ENCODE results near the gene HINT2.

- TF ChIP-seq EZH2 (IDR thresholded peaks at IDR 0.05; ENCODE audit: borderline replicate concordance, insufficient read depth, low read depth, low read length, poor library complexity, severe bottlenecking) (no peak), CTCF (IDR thresholded peaks at IDR 0.05) (no peak)
Observed at GRCh38 chr9:35767458-35767857, 47.4 kb downstream of the HINT2 start.

Measured in B cell (primary cell).